Hematopoietic multipotent progenitor cell treated with erythropoietin and hydrocortisone succinate and interleukin-3 and kit ligand, for 8 days (in vitro differentiated cells): ENCODE measurements around the gene MT1F.
A peak's percentile ranks its signal among the peaks of the same experiment; 100 is the strongest.

ENCODE experiments used
- DNase-seq: peaks from one replicate; pipeline ENCODE4 v3.0.0-alpha.2; 2015

Gene MT1F

DNA sequence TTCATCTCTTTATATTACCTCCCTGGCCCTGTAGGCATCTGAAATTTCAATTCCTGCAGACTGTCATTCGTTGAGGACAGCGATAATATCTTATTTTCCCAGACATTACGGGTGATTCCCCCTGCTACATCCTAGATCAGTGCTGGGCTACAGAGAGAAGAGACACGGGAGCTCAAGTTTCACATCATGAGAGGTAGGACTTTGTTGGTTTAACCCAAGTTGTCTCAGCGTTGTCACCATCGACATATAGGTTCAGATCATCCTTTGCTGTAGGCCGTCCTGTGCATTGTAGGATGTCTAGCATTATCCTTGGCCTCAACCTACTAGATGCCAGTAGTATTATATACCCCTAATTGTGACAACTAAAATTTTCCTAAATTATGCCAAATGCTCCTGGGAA is 43.8 kb downstream of the MT1F start:
- no peak for DNase-seq

DNA sequence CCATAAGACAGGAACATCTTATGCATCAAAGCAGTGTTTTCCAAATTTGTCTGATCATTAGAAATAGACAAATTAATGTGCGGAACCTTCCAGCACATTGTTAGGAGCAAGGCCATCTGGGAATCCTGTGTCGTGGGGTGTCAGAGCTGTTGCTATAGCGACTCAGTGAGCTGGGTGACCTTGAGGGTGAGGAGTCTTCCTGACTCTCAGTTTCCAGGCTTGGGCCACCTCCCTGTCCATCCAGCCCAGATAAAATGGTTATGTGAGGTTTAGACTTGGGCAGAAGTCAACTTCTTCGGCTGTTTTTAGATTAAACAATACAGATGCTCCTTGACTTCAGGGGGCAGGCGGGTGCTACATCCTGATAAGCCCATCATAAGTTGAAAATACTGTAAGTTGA is 45.1 kb downstream of the MT1F start:
- peak; percentile 34 for DNase-seq
